GM23248 (cell line): ENCODE data around the gene PCSK4.

Experiments used
- EZH2 ChIP-seq: fragments of 200-600 bp; sonication (generic); IDR thresholded peaks from 2 replicates; pipeline ENCODE4 v1.6.1; 2018; ENCODE audit warnings: antibody characterized with exemption, mild to moderate bottlenecking; ENCODE audit not compliant: insufficient read depth, poor library complexity, severe bottlenecking
- EZH2phosphoT487 ChIP-seq: fragments of 200-600 bp; sonication (generic); IDR thresholded peaks from 2 replicates; pipeline ENCODE4 v1.6.1; 2018; ENCODE audit warnings: antibody characterized with exemption, moderate library complexity, mild to moderate bottlenecking, low read depth; ENCODE audit not compliant: insufficient read depth

DNA sequence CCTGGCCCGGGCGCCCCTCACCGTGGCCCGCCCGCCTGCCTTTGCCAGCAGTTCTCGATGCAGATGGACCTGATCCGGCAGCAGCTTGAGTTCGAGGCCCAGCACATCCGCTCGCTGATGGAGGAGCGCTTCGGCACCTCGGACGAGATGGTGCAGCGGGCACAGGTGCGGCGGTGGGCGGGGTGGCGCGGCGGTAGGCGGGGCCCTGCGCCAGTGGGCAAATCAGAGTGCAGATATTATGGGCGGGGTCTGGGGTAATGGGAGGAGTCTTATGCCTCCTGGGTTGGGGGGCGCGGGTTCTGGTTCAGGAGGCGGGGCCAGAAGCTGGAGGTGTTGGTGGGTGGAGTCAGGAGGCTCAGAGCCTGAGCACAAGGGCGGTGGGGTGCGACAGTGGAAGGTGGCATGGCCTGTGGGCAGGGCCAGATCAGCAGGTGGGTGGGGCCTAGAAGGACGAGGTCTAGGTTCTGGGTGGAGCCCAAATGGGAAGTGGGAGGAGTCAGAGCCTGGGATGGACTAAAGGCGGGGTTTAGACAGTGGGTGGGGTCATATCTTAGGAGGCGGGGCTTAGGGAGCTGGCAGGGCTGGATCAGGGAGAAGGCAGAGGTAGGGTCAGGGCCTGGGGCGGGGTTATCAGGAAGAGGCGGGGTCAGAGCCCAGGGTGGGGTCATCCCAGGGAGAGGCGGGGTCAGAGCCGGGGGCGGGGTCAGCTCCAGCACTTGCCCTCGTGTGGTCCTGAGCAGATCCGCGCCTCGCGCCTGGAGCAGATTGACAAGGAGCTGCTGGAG lies 34.6 kb downstream of the PCSK4 start:
- TF ChIP-seq EZH2phosphoT487 (no peak), EZH2 (no peak)
